ENCODE measurements around the gene CDC42BPA.
"Not testable (repeated sequence)": the region's sequence is repeated elsewhere in the genome, so short reads cannot be mapped to it uniquely, and the experiment has no call there.

Gene CDC42BPA

GRCh38 chr1:226960944-226961765 lies 357.1 kb downstream of the CDC42BPA start:
- DNase-seq (ENCODE audit: low read depth): no peak

GRCh38 chr1:226960256-226960655 lies 358.0 kb downstream of the CDC42BPA start:
- DNase-seq (ENCODE audit: low read depth): no peak

- no peak for DNase-seq (ENCODE audit: low read depth)
These were observed 360.0 kb downstream of the CDC42BPA start for GRCh38 chr1:226958300-226958699.

GRCh38 chr1:226957714-226958113 lies 360.6 kb downstream of the CDC42BPA start:
- DNase-seq (ENCODE audit: low read depth): no peak

- no peak for DNase-seq (ENCODE audit: low read depth)
These were observed 361.2 kb downstream of the CDC42BPA start for GRCh38 chr1:226956942-226957713.

- DNase-seq (ENCODE audit: low read depth): not testable (repeated sequence)
These were observed 362.4 kb downstream of the CDC42BPA start for GRCh38 chr1:226955857-226956256.

- no peak for DNase-seq (ENCODE audit: low read depth)
These were observed 363.5 kb downstream of the CDC42BPA start for GRCh38 chr1:226954777-226955176.

GRCh38 chr1:226954337-226954736 lies 364.0 kb downstream of the CDC42BPA start:
- no peak for DNase-seq (ENCODE audit: low read depth)

- DNase-seq (ENCODE audit: low read depth): no peak
These were observed 365.0 kb downstream of the CDC42BPA start for GRCh38 chr1:226953175-226953800.

GRCh38 chr1:226952118-226952441 lies 366.2 kb downstream of the CDC42BPA start:
- no peak for DNase-seq (ENCODE audit: low read depth)

GRCh38 chr1:226951286-226952117 lies 366.8 kb downstream of the CDC42BPA start:
- DNase-seq (ENCODE audit: low read depth): no peak

- DNase-seq (ENCODE audit: low read depth): no peak
These were observed 367.4 kb downstream of the CDC42BPA start for GRCh38 chr1:226950871-226951270.

- DNase-seq (ENCODE audit: low read depth): no peak
These were observed 368.0 kb downstream of the CDC42BPA start for GRCh38 chr1:226950316-226950715.

- DNase-seq (ENCODE audit: low read depth): no peak
These were observed 368.9 kb downstream of the CDC42BPA start for GRCh38 chr1:226949401-226949800.

GRCh38 chr1:226948996-226949395 lies 369.3 kb downstream of the CDC42BPA start:
- no peak for DNase-seq (ENCODE audit: low read depth)

GRCh38 chr1:226948480-226948879 lies 369.8 kb downstream of the CDC42BPA start:
- no peak for DNase-seq (ENCODE audit: low read depth)

- no peak for DNase-seq (ENCODE audit: low read depth)
These were observed 370.2 kb downstream of the CDC42BPA start for GRCh38 chr1:226948051-226948450.

- DNase-seq (ENCODE audit: low read depth): no peak
These were observed 371.5 kb downstream of the CDC42BPA start for GRCh38 chr1:226946841-226947240.

- DNase-seq (ENCODE audit: low read depth): no peak
These were observed 372.0 kb downstream of the CDC42BPA start for GRCh38 chr1:226946285-226946684.

GRCh38 chr1:226945858-226946245 lies 372.4 kb downstream of the CDC42BPA start:
- no peak for DNase-seq (ENCODE audit: low read depth)

- DNase-seq (ENCODE audit: low read depth): no peak
These were observed 373.0 kb downstream of the CDC42BPA start for GRCh38 chr1:226945106-226945857.
